HCT116 (cell line): ENCODE measurements around the gene IRS1. TPM values are rescaled to one million over a fixed set of nuclear protein-coding genes. Genes with fewer than 3 reads are reported as not detected.

Experiments
- ATAC-seq: fragments of 200-7000 bp; cut with Tn5 transposase; 2 replicates; pipeline ENCODE4 v1.9.1; 2020; ENCODE audit warnings: mild to moderate bottlenecking, moderate library complexity
- BruUV-seq: library from RNA; stranded (reverse); fragments of 400-500 nt; replicated peaks from 2 replicates; lab custom pipeline; 2021; lab: Mats Ljungman, UMichigan
- CTCF ChIA-PET: fragments of 300-600 bp; sonication (Branson Sonifier 250); formaldehyde crosslinking; loops from one replicate; lab custom pipeline; 2021; ENCODE audit warnings: antibody characterized with exemption; lab: Charles Lee
- POLR2A ChIA-PET: fragments of 300-600, 350-600 bp; sonication (Branson Sonifier 250); formaldehyde crosslinking; loops from one replicate; lab custom pipeline; 2021; ENCODE audit warnings: antibody characterized with exemption; lab: Charles Lee
- RAD21 ChIA-PET, 2 experiments: fragments of 300-600 bp; sonication (Branson Sonifier 250); formaldehyde crosslinking; loops; one replicate each; lab custom pipeline; 2023; ENCODE audit warnings: low total read pairs in 2 of 2; ENCODE audit not compliant: uncharacterized antibody in 2 of 2, unreplicated experiment in 2 of 2, low non-redundant PET in 1 of 2; lab: Charles Lee
- DNase-seq: peaks from one replicate; pipeline ENCODE4 v3.0.0-alpha.2; 2010; ENCODE audit warnings: low read depth, low spot score
- H2AFZ ChIP-seq: fragments of 200-600 bp; shearing (Covaris generic), sonication (generic); 2 replicates; pipeline ENCODE4 v1.6.1; 2017; ENCODE audit warnings: low read depth, mixed run types, mixed read lengths, antibody characterized with exemption, low read length; ENCODE audit not compliant: poor library complexity, severe bottlenecking
- H3K27ac ChIP-seq: 2 replicates; pipeline ENCODE4 v1.5.1; 2012; ENCODE audit warnings: low read depth, low read length
- H3K27me3 ChIP-seq: fragments of 200-600 bp; sonication (generic); 2 replicates; pipeline ENCODE4 v1.6.1; 2016; ENCODE audit warnings: mixed run types, low read length, mixed read lengths; ENCODE audit not compliant: insufficient read depth
- H3K36me3 ChIP-seq, 2 experiments: fragments of 200-500 bp in 1 of 2; fragments of 200-600 bp in 1 of 2; sonication (Bioruptor generic) in 1 of 2; sonication (generic) in 1 of 2; 2 replicates each; pipeline versions ENCODE4 v1.5.1 to v1.6.1; 2014 to 2016; ENCODE audit warnings: low read length in 2 of 2, inconsistent platforms in 1 of 2, mixed read lengths in 1 of 2, mixed run types in 1 of 2; ENCODE audit not compliant: insufficient read depth in 2 of 2, control insufficient read depth in 1 of 2
- H3K4me1 ChIP-seq, 2 experiments: fragments of 200-600 bp in 1 of 2; sonication (generic) in 1 of 2; 2 replicates each; pipeline versions ENCODE4 v1.5.1 to v1.6.1; 2012 to 2017; ENCODE audit warnings: low read length in 2 of 2, inconsistent platforms in 1 of 2, mild to moderate bottlenecking in 1 of 2, mixed read lengths in 1 of 2, mixed run types in 1 of 2, moderate library complexity in 1 of 2; ENCODE audit not compliant: insufficient read depth in 2 of 2, control insufficient read depth in 1 of 2
- H3K4me2 ChIP-seq: fragments of 200-600 bp; sonication (generic); 2 replicates; pipeline ENCODE4 v1.6.1; 2017; ENCODE audit warnings: mixed run types, low read length, mixed read lengths
- H3K4me3 ChIP-seq, 2 experiments: fragments of 200-600 bp in 1 of 2; sonication (generic) in 1 of 2; replicated peaks in 1 of 2; 2 replicates each; pipeline ENCODE4 v1.5.1; 2011 to 2016; ENCODE audit warnings: low read length in 2 of 2, control low read depth in 1 of 2, low read depth in 1 of 2, mild to moderate bottlenecking in 1 of 2, mixed read lengths in 1 of 2, mixed run types in 1 of 2
- H3K79me2 ChIP-seq: fragments of 200-600 bp; sonication (generic); 2 replicates; pipeline ENCODE4 v1.6.1; 2017; ENCODE audit warnings: mild to moderate bottlenecking, mixed run types, low read length, moderate library complexity, mixed read lengths; ENCODE audit not compliant: insufficient read depth
- H3K9ac ChIP-seq: fragments of 200-600 bp; sonication (generic); 2 replicates; pipeline ENCODE4 v1.6.1; 2016; ENCODE audit warnings: low read length, mixed read lengths
- H3K9me2 ChIP-seq: fragments of 200-600 bp; sonication (generic), shearing (Covaris generic); 2 replicates; pipeline ENCODE4 v1.6.1; 2017; ENCODE audit warnings: mixed run types, mild to moderate bottlenecking, moderate library complexity; ENCODE audit not compliant: insufficient read depth
- H3K9me3 ChIP-seq, 2 experiments: fragments of 200-500 bp in 1 of 2; fragments of 200-600 bp in 1 of 2; sonication (Bioruptor generic) in 1 of 2; sonication (generic) in 1 of 2; 2 replicates each; pipeline ENCODE4 v1.6.1; 2014 to 2017; ENCODE audit warnings: low read length in 2 of 2, mixed read lengths in 2 of 2, inconsistent platforms in 1 of 2, low read depth in 1 of 2, mild to moderate bottlenecking in 1 of 2, mixed run types in 1 of 2, moderate library complexity in 1 of 2; ENCODE audit not compliant: control insufficient read depth in 1 of 2, insufficient read depth in 1 of 2
- H4K20me1 ChIP-seq: fragments of 200-600 bp; sonication (generic), shearing (Covaris generic); 2 replicates; pipeline ENCODE4 v1.6.1; 2017; ENCODE audit warnings: mixed run types, mild to moderate bottlenecking, moderate library complexity; ENCODE audit not compliant: insufficient read depth
- EGR1 ChIP-seq: IDR thresholded peaks from 2 replicates; pipeline ENCODE4 v1.6.1; 2012; ENCODE audit warnings: low read depth
- EZH2 ChIP-seq: fragments of 200-600 bp; sonication (generic); IDR thresholded peaks from 2 replicates; pipeline ENCODE4 v1.6.1; 2017; ENCODE audit warnings: antibody characterized with exemption, mixed run types
- JUND ChIP-seq: IDR thresholded peaks from 2 replicates; pipeline ENCODE4 v1.6.1; 2012
- RAD21 ChIP-seq: IDR thresholded peaks from 2 replicates; pipeline ENCODE4 v1.6.1; 2012; ENCODE audit warnings: low read depth, mild to moderate bottlenecking
- SIN3A ChIP-seq: IDR thresholded peaks from 2 replicates; pipeline ENCODE4 v1.6.1; 2012; ENCODE audit warnings: low read depth
- YY1 ChIP-seq: IDR thresholded peaks from 2 replicates; pipeline ENCODE4 v1.6.1; 2011; ENCODE audit warnings: low read length, low read depth, moderate library complexity, mild to moderate bottlenecking; ENCODE audit not compliant: insufficient replicate concordance; ENCODE audit errors: extremely low read depth
- intact Hi-C: fragments of 100-400 bp; cut with micrococcal nuclease; formaldehyde crosslinking; loops from 2 replicates; pipeline ENCODE4 v1.10.0; 2022
- total RNA-seq: library from RNA; stranded (reverse); gene quantifications from one replicate; pipeline ENCODE4 v1.2.1, GENCODE V29; 2021; ENCODE audit not compliant: unreplicated experiment
- TF ChIP-seq, protein P1 (sequence below): IDR thresholded peaks from 2 replicates; pipeline ENCODE4 v1.6.1; 2012
- TF ChIP-seq, protein P2 (sequence below): IDR thresholded peaks from 2 replicates; pipeline ENCODE4 v1.6.1; 2011; ENCODE audit warnings: mild to moderate bottlenecking, low read length, moderate library complexity; ENCODE audit not compliant: insufficient replicate concordance; ENCODE audit errors: extremely low read depth

Gene IRS1
- total RNA-seq, 1 experiment from 2014 or later: 88.8 TPM

DNA sequence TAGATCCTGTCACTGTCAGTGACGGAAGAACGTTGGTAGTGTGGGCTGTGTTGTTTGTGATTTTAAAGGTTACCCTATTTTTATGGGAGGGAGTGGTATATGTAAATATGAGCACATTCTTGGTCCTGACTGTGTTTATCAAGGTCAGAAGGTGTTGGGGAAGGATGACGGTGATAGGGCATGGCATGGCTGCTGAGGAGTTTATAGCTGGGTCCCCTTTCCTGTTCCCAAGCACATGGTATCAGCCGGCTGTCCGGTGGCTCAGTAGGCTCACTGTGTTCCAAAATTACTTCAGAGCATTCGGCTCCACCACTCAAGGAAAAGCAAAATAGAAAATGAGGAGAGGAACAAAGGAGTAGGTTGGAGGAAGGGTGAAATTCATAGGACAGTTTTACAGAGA is 28.6 kb downstream of the IRS1 start:
- RAD21 ChIA-PET: no interaction called here

GRCh38 chr2:226767056-226767813 is 32.4 kb downstream of the IRS1 start:
- RAD21 ChIA-PET: no interaction called here
- peak overlapping the region; percentile 60 for H3K27ac ChIP-seq
- H3K36me3 ChIP-seq: peaks cover 2 to 44% of the 10 kb centered on the region in 2 experiments; a peak in 2 of 4 replicates
- H2AFZ ChIP-seq: no peak overlapping the region
- H3K9me3 ChIP-seq: no peaks in the 10 kb centered on the region
- peak overlapping the region; percentile 26 for H3K4me2 ChIP-seq
- H3K4me3 ChIP-seq: no peak overlapping the region
- no peak overlapping the region for H3K9ac ChIP-seq
- H3K27me3 ChIP-seq: no peaks in the 10 kb centered on the region
- ATAC-seq: peak; percentile 11; the same call in 1 of the 2 replicates
- TF ChIP-seq YY1: no peak
- no peak for TF ChIP-seq EZH2
- no peak for TF ChIP-seq SIN3A
- TF ChIP-seq, protein P1, sequence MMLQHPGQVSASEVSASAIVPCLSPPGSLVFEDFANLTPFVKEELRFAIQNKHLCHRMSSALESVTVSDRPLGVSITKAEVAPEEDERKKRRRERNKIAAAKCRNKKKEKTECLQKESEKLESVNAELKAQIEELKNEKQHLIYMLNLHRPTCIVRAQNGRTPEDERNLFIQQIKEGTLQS: no peak
- TF ChIP-seq RAD21: no peak
- no peak for TF ChIP-seq EGR1
- intact Hi-C loops: no loop called here
- DNase-seq: no peak
- BruUV-seq: no TSS peak
- H3K4me1 ChIP-seq: peaks cover 40 to 65% of the 10 kb centered on the region in 2 experiments
- CTCF ChIA-PET: no interaction called here
- no peaks in the 10 kb centered on the region for H3K9me2 ChIP-seq
- H3K79me2 ChIP-seq: peaks cover 97% of the 10 kb centered on the region
- POLR2A ChIA-PET: no interaction called here
- no peaks in the 10 kb centered on the region for H4K20me1 ChIP-seq

More for the DNA sequence above, 28.6 kb downstream of the IRS1 start:
- peaks cover 99% of the 10 kb centered on the region for H3K79me2 ChIP-seq
- no TSS peak for BruUV-seq
- no peaks in the 10 kb centered on the region for H4K20me1 ChIP-seq
- peaks cover 0 to 24% of the 10 kb centered on the region in 2 experiments; a peak in 3 of 4 replicates for H3K36me3 ChIP-seq
- no peak overlapping the region for H2AFZ ChIP-seq
- ChIA-PET POLR2A (no interaction called here), CTCF (interaction anchor here (2.8 kb wide), 1 partner anchor 10 kb away, joined by 6 read pairs; no protein-coding TSS in a partner anchor)
- H3K27ac ChIP-seq: peak overlapping the region; percentile 76
- no peaks in the 10 kb centered on the region for H3K27me3 ChIP-seq
- no peak for ATAC-seq
- peaks cover 51 to 63% of the 10 kb centered on the region in 2 experiments for H3K4me1 ChIP-seq
- no peak overlapping the region for H3K9ac ChIP-seq
- no peaks in the 10 kb centered on the region for H3K9me2 ChIP-seq
- DNase-seq: no peak
- H3K4me2 ChIP-seq: no peak overlapping the region
- H3K9me3 ChIP-seq: no peaks in the 10 kb centered on the region
- intact Hi-C loops: no loop called here
- TF ChIP-seq, protein P2, sequence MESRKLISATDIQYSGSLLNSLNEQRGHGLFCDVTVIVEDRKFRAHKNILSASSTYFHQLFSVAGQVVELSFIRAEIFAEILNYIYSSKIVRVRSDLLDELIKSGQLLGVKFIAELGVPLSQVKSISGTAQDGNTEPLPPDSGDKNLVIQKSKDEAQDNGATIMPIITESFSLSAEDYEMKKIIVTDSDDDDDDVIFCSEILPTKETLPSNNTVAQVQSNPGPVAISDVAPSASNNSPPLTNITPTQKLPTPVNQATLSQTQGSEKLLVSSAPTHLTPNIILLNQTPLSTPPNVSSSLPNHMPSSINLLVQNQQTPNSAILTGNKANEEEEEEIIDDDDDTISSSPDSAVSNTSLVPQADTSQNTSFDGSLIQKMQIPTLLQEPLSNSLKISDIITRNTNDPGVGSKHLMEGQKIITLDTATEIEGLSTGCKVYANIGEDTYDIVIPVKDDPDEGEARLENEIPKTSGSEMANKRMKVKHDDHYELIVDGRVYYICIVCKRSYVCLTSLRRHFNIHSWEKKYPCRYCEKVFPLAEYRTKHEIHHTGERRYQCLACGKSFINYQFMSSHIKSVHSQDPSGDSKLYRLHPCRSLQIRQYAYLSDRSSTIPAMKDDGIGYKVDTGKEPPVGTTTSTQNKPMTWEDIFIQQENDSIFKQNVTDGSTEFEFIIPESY: no peak
- TF ChIP-seq JUND: no peak
- H3K4me3 ChIP-seq: no peak overlapping the region
